Panc1 (cell line): ENCODE results near the gene TSPAN14. TPM values are rescaled to one million over a fixed set of nuclear protein-coding genes. Genes with fewer than 3 reads are reported as not detected.

Experiments used
- ATAC-seq: fragments of 200-7000 bp; cut with Tn5 transposase; 2 replicates; pipeline ENCODE4 v1.9.1; 2020; ENCODE audit warnings: mild to moderate bottlenecking, moderate library complexity
- BruUV-seq: library from RNA; stranded (reverse); fragments of 400-500 nt; replicated peaks from 2 replicates; lab custom pipeline; 2021; lab: Mats Ljungman, UMichigan
- CTCF ChIA-PET: fragments of 300-600 bp; sonication (Branson Sonifier 250); formaldehyde crosslinking; loops from one replicate; lab custom pipeline; 2022; ENCODE audit warnings: antibody characterized with exemption; lab: Charles Lee
- POLR2A ChIA-PET: fragments of 300-600 bp; sonication (Branson Sonifier 250); formaldehyde crosslinking; loops from one replicate; lab custom pipeline; 2022; ENCODE audit warnings: antibody characterized with exemption; lab: Charles Lee
- DNase-seq: peaks from one replicate; pipeline ENCODE4 v3.0.0-alpha.2; 2010; ENCODE audit warnings: low read depth, low spot score
- H3K27ac ChIP-seq: 2 replicates; pipeline ENCODE4 v1.5.1; 2011; ENCODE audit warnings: mild to moderate bottlenecking, low read length, inconsistent platforms
- H3K27me3 ChIP-seq: fragments of 200-500 bp; sonication (Bioruptor generic); 2 replicates; pipeline ENCODE4 v1.6.0; 2014; ENCODE audit warnings: low read length, inconsistent platforms; ENCODE audit not compliant: control insufficient read depth, insufficient read depth
- H3K36me3 ChIP-seq: fragments of 200-500 bp; sonication (Bioruptor generic); 2 replicates; pipeline ENCODE4 v1.5.1; 2014; ENCODE audit warnings: inconsistent platforms, mild to moderate bottlenecking, low read length, moderate library complexity; ENCODE audit not compliant: control insufficient read depth, insufficient read depth
- H3K4me1 ChIP-seq: 2 replicates; pipeline ENCODE4 v1.5.1; 2011; ENCODE audit warnings: inconsistent platforms, mild to moderate bottlenecking, low read length, moderate library complexity; ENCODE audit not compliant: control insufficient read depth, insufficient read depth
- H3K4me3 ChIP-seq, 2 experiments: 2 replicates each; pipeline ENCODE4 v1.5.1; 2011 to 2012; ENCODE audit warnings: low read depth in 2 of 2, low read length in 2 of 2, mild to moderate bottlenecking in 2 of 2, inconsistent platforms in 1 of 2, moderate library complexity in 1 of 2
- H3K9me3 ChIP-seq: fragments of 200-500 bp; sonication (Bioruptor generic); 2 replicates; pipeline ENCODE4 v1.5.1; 2014; ENCODE audit warnings: low read depth, mild to moderate bottlenecking, inconsistent platforms, low read length, moderate library complexity; ENCODE audit not compliant: control insufficient read depth, insufficient read depth
- CTCF ChIP-seq: fragments of 450-650 bp; IDR thresholded peaks from 2 replicates; pipeline ENCODE4 v1.5.1; 2017; ENCODE audit warnings: mild to moderate bottlenecking
- POLR2AphosphoS5 ChIP-seq: IDR thresholded peaks from 2 replicates; pipeline ENCODE4 v1.6.1; 2012; ENCODE audit warnings: mild to moderate bottlenecking, low read depth, low read length, moderate library complexity
- REST ChIP-seq, 2 experiments: IDR thresholded peaks; 2 replicates each; pipeline ENCODE4 v1.6.1; 2011 to 2012; ENCODE audit warnings: low read depth in 2 of 2, control low read depth in 1 of 2, low read length in 1 of 2, mild to moderate bottlenecking in 1 of 2, moderate library complexity in 1 of 2; ENCODE audit not compliant: insufficient read depth in 1 of 2
- SIN3A ChIP-seq: IDR thresholded peaks from 2 replicates; pipeline ENCODE4 v1.6.1; 2012; ENCODE audit warnings: low read depth, mild to moderate bottlenecking, low read length, moderate library complexity, borderline replicate concordance; ENCODE audit not compliant: insufficient read depth
- TCF7L2 ChIP-seq: IDR thresholded peaks from 2 replicates; pipeline ENCODE4 v1.6.1; 2011; ENCODE audit warnings: mild to moderate bottlenecking, low read depth, low read length, inconsistent platforms
- in situ Hi-C: cut with HindIII; loops from 2 replicates; pipeline ENCODE4 v1.10.0; 2016; ENCODE audit warnings: low sequenced_read_pairs, low pct_unique_long_range_greater_than_20kb
- intact Hi-C: fragments of 100-400 bp; cut with micrococcal nuclease; formaldehyde crosslinking; loops from one replicate; pipeline ENCODE4 v1.10.0; 2022; ENCODE audit not compliant: unreplicated experiment
- total RNA-seq: library from RNA; stranded (reverse); gene quantifications from one replicate; pipeline ENCODE4 v1.2.1, GENCODE V29; 2021; ENCODE audit not compliant: unreplicated experiment

TSPAN14 gene
- total RNA-seq, 1 experiment from 2014 or later: 39.0 TPM

DNA sequence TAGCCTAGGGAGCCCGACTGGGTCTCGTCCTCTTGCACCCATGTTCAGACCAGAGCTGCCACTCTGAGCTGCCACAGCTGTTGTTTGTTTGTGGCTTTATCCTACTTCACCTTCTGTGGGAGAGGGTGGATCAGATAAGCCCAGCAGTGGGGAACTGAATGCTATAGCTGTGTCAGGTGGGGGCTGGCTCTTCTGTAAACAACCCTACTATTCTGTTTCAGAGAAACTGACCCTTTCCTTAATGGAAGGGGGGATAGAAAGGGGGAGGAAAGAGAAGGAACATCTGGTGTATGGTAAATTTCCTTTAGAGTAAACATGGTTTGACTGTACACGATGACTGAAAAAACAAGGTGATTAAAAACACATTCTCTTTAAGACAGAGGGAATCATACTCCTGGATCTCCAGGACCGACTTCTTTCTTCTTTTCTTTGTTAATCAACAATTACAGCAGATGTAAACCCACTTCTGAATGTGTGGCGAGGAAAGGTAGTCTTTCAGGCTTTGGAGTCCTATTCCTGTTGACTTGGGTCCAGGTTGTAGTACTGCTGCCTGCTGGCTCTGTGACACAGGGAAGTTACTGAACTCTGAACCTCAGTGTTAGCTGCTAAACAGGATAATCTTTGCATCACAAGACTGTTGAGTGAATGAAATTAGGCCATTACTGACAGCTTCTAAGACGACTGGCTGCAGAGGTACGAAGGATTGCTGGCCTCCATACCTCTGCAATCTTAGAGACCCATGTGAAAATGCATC lies 39.8 kb upstream of the TSPAN14 start:
- in situ Hi-C loops: no loop called here
- BruUV-seq: no TSS peak
- Histone ChIP-seq H3K36me3 (no peaks in the 10 kb centered on the region), H3K27me3 (no peaks in the 10 kb centered on the region), H3K4me3 (no peak overlapping the region), H3K4me1 (peaks cover 13% of the 10 kb centered on the region; the same call in 1 of the 2 replicates), H3K9me3 (no peaks in the 10 kb centered on the region), H3K27ac (no peak overlapping the region)
- ChIA-PET POLR2A (no interaction called here), CTCF (interaction anchor here (0.7 kb wide), 1 partner anchor 91 kb away, joined by 3 read pairs; no protein-coding TSS in a partner anchor)
- no peak for TF ChIP-seq CTCF
- no peak for TF ChIP-seq SIN3A
- intact Hi-C loops: no loop called here
- ATAC-seq: no peak
- DNase-seq: no peak

- H3K27ac ChIP-seq: no peak overlapping the region
- no TSS peak for BruUV-seq
- H3K36me3 ChIP-seq: no peaks in the 10 kb centered on the region
- H3K4me1 ChIP-seq: peaks cover 6% of the 10 kb centered on the region; the same call in 1 of the 2 replicates
- DNase-seq (no peak), ATAC-seq (no peak)
- no peaks in the 10 kb centered on the region for H3K9me3 ChIP-seq
- TF ChIP-seq SIN3A: no peak
- no peak for TF ChIP-seq POLR2AphosphoS5
- no peak for TF ChIP-seq TCF7L2
- TF ChIP-seq REST (IDR thresholded peaks at IDR 0.05; ENCODE audit: insufficient read depth in 1 of 2, low read depth in 2 of 2, low read length in 1 of 2): no peak
- TF ChIP-seq CTCF: no peak
- in situ Hi-C loops (no loop called here), intact Hi-C loops (no loop called here)
- H3K27me3 ChIP-seq: no peaks in the 10 kb centered on the region
- no peak overlapping the region for H3K4me3 ChIP-seq
- CTCF ChIA-PET: no interaction called here
- POLR2A ChIA-PET: no interaction called here
Observed at GRCh38 chr10:80415734-80416478, 38.2 kb upstream of the TSPAN14 start.
